Measurements from ENCODE around the gene TRIM42.

Gene TRIM42

GRCh38 chr3:140677764-140678163 lies at the start of gene TRIM42:
TRIM42 (plus strand) TSS chr3:140678064; CDS start chr3:140678230, 166 bp downstream.
- in situ Hi-C loops (cut with HindIII; ENCODE audit: low sequenced_read_pairs) = no loop called here

GRCh38 chr3:140628606-140629005 lies 49.3 kb upstream of the TRIM42 start:
- in situ Hi-C loops (cut with HindIII; ENCODE audit: low sequenced_read_pairs) = no loop called here

GRCh38 chr3:140629357-140630137 lies 48.3 kb upstream of the TRIM42 start:
- in situ Hi-C loops (cut with HindIII; ENCODE audit: low sequenced_read_pairs) = no loop called here

GRCh38 chr3:140630366-140630765 lies 47.5 kb upstream of the TRIM42 start:
- in situ Hi-C loops (cut with HindIII; ENCODE audit: low sequenced_read_pairs) = no loop called here

- in situ Hi-C loops (cut with HindIII; ENCODE audit: low sequenced_read_pairs) = no loop called here
Observed at GRCh38 chr3:140630866-140631265, 47.0 kb upstream of the TRIM42 start.

GRCh38 chr3:140635276-140635675 lies 42.6 kb upstream of the TRIM42 start:
- in situ Hi-C loops (cut with HindIII; ENCODE audit: low sequenced_read_pairs) = no loop called here

- in situ Hi-C loops (cut with HindIII; ENCODE audit: low sequenced_read_pairs) = no loop called here
Observed at GRCh38 chr3:140636406-140637138, 41.3 kb upstream of the TRIM42 start.

GRCh38 chr3:140651287-140651686 lies 26.6 kb upstream of the TRIM42 start:
- in situ Hi-C loops (cut with HindIII; ENCODE audit: low sequenced_read_pairs) = no loop called here

- in situ Hi-C loops (cut with HindIII; ENCODE audit: low sequenced_read_pairs) = no loop called here
Observed at GRCh38 chr3:140655678-140656077, 22.2 kb upstream of the TRIM42 start.

- in situ Hi-C loops (cut with HindIII; ENCODE audit: low sequenced_read_pairs) = no loop called here
Observed at GRCh38 chr3:140664111-140664510, 13.8 kb upstream of the TRIM42 start.

- in situ Hi-C loops (cut with HindIII; ENCODE audit: low sequenced_read_pairs) = no loop called here
Observed at GRCh38 chr3:140682586-140682985, 4.7 kb downstream of the TRIM42 start.

GRCh38 chr3:140686128-140686527 lies 8.3 kb downstream of the TRIM42 start:
- in situ Hi-C loops (cut with HindIII; ENCODE audit: low sequenced_read_pairs) = no loop called here

- in situ Hi-C loops (cut with HindIII; ENCODE audit: low sequenced_read_pairs) = no loop called here
Observed at GRCh38 chr3:140686948-140687347, 9.1 kb downstream of the TRIM42 start.

- in situ Hi-C loops (cut with HindIII; ENCODE audit: low sequenced_read_pairs) = no loop called here
Observed at GRCh38 chr3:140695361-140696061, 17.6 kb downstream of the TRIM42 start.

GRCh38 chr3:140699516-140700231 lies 21.8 kb downstream of the TRIM42 start:
- in situ Hi-C loops (cut with HindIII; ENCODE audit: low sequenced_read_pairs) = no loop called here

GRCh38 chr3:140702281-140702680 lies 24.4 kb downstream of the TRIM42 start:
- in situ Hi-C loops (cut with HindIII; ENCODE audit: low sequenced_read_pairs) = no loop called here

- in situ Hi-C loops (cut with HindIII; ENCODE audit: low sequenced_read_pairs) = no loop called here
Observed at GRCh38 chr3:140703496-140703895, 25.6 kb downstream of the TRIM42 start.

GRCh38 chr3:140704733-140705132 lies 26.9 kb downstream of the TRIM42 start:
- in situ Hi-C loops (cut with HindIII; ENCODE audit: low sequenced_read_pairs) = no loop called here

GRCh38 chr3:140705954-140706353 lies 28.1 kb downstream of the TRIM42 start:
- in situ Hi-C loops (cut with HindIII; ENCODE audit: low sequenced_read_pairs) = no loop called here

GRCh38 chr3:140706360-140706759 lies 28.5 kb downstream of the TRIM42 start:
- in situ Hi-C loops (cut with HindIII; ENCODE audit: low sequenced_read_pairs) = no loop called here

- in situ Hi-C loops (cut with HindIII; ENCODE audit: low sequenced_read_pairs) = no loop called here
Observed at GRCh38 chr3:140708815-140709214, 31.0 kb downstream of the TRIM42 start.
